ENCODE data around the gene IFI27L1.

DNA sequence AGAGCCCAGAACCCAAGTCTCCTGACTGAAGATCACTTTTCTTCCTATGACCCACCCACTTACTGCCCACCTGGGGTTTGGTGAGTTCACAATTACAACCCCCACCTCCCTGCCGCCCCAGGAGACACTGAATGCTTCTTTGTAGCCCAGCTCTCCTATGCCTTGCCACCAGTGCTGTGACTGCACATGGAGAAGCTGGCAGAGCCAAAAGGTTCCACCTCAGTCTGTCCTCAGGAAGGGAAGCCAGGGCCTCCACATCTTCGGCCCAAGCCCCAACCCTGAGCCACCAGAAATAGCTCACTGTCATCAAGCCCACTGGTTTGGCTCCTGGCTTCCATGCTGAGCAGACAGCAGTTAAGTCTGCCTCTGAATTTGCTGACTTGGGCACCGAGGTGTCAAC, 29.3 kb upstream of the IFI27L1 start:
- TF ChIP-seq, protein P1, sequence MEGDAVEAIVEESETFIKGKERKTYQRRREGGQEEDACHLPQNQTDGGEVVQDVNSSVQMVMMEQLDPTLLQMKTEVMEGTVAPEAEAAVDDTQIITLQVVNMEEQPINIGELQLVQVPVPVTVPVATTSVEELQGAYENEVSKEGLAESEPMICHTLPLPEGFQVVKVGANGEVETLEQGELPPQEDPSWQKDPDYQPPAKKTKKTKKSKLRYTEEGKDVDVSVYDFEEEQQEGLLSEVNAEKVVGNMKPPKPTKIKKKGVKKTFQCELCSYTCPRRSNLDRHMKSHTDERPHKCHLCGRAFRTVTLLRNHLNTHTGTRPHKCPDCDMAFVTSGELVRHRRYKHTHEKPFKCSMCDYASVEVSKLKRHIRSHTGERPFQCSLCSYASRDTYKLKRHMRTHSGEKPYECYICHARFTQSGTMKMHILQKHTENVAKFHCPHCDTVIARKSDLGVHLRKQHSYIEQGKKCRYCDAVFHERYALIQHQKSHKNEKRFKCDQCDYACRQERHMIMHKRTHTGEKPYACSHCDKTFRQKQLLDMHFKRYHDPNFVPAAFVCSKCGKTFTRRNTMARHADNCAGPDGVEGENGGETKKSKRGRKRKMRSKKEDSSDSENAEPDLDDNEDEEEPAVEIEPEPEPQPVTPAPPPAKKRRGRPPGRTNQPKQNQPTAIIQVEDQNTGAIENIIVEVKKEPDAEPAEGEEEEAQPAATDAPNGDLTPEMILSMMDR (IDR thresholded peaks at IDR 0.05): no peak
- no peak for TF ChIP-seq POLR2A (IDR thresholded peaks at IDR 0.05)
